GM18499 (cell line): Measurements from ENCODE around the gene ME1.
"Not testable (repeated sequence)": the region's sequence is repeated elsewhere in the genome, so short reads cannot be mapped to it uniquely, and the experiment has no call there.

Experiments
- ATAC-seq: cut with Tn5 transposase; IDR thresholded peaks from one replicate; pipeline ENCODE4 v1.9.1; 2021; ENCODE audit warnings: moderate number of reproducible peaks; ENCODE audit not compliant: insufficient read depth, unreplicated experiment

Gene ME1

DNA sequence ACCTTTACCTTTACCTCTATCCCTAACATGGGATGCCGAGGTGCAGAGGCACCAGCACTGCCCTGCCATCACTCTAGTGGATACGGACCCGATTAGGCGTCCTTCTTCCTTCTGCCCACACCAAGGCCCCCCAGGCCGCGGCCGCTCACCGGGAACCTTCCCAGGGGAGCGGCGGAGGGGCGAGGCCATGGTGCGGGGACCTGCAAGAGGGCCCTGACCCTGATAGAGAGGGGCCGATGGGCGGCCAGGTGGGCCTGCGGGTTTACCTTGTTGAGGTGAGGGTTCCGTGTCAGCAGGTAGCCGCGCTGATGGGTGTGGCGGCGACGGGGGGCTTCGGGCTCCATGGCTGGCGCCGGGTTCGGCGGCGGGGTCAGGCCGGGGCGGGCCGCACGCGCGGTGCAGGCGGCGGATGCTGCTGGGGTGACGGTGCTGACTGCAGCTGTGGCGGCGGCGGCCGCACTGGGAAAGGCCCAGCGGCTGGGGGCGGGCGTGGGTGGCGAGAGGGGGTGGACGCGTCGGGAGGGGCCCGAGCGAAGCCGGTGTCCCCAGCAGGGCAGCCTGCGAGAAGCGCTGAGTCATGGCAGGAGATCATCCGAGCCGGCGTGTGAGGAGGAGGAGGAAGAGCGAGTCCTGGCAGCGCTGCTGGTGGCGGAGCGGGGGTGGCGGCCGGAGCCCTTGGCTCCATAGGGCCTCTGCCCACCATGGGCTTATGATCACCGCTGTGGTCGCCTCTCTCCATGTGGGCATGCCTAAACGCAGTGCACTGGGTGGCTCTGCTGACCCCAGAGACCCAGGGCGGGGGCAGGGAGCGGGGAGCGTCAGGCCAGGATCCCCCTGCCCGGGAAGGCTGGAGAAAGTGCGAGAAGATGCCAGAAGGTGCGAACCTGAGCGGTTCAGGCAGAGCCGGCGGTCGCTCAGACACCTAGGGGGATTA, at the start of gene ME1:
Gene ME1 (minus strand): TSS at position 441 of the 934 bp plus-strand sequence. CDS start 97 bp downstream, at position 344.
- peak; percentile 34 for ATAC-seq

DNA sequence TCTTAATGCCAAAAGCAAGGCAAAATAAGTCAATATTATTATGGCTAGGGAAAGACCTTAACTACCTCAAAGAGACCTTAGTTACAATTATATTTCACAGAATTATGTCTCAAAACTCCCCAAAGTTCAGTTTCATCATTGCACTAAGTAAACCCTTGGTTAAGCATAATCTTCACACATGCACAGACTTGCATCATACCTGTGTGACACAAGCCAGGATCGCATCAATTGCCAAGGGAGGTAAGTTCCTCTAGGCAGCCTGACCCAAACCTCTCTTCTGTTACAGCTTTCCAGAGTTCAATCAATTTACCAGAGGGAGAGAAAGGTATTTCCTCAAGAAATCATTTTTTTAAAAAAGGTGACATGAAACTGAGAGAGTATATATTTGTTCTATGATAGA, 49.6 kb upstream of the ME1 start:
- no peak for ATAC-seq

DNA sequence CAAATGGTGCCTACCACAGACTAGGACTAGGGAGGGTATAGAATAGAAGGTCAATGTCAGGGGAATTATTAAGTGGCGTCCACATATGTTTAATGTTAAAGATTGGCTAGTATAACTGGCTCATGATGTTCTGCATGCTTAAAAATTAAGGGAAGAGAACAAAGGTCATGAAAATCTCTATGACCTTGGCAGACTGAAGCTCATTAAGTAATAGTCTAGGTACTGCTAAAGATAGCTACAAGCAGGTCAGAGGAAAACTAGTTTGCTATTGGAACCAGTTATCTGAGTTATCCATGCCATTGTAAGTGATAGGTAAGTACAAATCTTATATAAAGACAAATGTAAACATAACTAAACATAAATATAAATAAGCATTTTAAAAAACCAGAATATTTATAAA, 48.5 kb upstream of the ME1 start:
- ATAC-seq = no peak

DNA sequence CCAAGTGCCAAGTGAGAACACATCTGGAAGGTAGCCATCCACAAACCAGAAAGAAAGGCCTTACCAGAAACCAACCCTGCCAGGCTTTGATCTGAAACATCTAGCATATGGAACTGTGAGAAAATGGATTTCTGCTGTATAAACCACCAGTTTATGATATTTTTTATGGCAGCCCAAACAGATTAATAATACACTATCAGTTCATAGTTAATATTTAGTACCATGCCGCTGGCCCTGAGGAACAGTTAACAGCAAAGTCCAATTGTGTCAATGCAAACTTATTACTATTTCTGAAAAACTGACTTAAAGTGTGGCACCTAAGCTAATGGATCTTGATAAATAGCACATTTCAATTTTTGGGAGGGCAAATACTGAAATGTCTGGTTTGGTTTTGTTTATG, 46.1 kb upstream of the ME1 start:
- no peak for ATAC-seq

DNA sequence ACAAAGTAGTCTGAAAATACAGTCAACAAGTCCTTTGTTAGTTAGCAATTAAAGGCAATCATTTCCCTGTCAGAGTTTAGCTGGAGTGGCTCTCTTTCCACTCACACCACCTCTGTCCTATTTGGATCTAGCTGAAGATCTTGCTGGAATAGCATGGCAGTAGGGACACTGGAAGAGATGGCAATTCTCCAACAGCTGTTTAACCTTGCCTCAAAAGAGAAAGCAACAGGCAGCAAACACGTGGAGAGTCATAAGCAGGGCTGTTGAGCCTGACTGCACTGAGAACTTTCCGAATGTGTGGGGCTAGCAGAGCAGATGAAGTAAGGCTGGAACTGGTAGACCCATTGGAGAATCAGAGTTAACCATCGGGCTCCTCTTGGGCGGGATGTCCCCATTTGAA, 43.5 kb upstream of the ME1 start:
- ATAC-seq = no peak

DNA sequence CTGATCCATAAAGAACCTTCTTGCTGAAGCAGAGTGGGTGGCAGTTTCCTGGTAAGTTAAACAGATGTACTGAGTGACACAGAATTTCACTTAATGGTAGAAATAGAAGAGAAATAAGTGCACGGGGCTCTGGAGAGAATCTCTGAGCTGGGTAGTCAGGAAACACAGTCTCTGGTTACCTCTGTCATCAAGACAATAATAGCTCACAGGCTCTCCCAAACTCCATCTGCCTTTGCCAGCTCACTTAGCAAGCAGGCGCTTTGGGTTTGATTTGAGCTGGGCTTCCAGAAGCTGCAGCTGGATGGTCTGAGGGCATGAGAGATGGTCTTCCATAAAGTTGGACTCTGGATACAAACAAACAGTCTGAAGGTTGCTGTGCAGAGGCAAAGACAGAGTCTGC, 41.9 kb upstream of the ME1 start:
- no peak for ATAC-seq

DNA sequence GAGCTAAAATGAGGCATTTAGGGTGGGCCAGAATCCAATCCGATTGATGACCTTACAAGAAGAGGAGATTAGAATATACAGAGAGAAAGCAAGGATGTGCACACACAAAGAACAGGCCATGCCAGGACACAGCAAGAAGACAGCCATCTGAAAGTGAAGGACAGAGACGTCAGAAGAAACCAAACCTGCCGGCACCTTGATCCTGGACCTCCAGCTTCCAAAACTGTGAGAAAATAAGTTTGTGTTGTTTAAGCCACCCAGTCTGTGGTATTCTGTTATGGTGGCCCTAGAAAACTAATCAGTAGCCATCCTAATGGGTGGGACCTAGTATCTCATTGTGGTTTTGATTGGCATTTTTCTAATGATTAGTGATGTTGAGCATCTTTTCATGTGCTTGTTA, 39.7 kb upstream of the ME1 start:
- ATAC-seq = no peak

DNA sequence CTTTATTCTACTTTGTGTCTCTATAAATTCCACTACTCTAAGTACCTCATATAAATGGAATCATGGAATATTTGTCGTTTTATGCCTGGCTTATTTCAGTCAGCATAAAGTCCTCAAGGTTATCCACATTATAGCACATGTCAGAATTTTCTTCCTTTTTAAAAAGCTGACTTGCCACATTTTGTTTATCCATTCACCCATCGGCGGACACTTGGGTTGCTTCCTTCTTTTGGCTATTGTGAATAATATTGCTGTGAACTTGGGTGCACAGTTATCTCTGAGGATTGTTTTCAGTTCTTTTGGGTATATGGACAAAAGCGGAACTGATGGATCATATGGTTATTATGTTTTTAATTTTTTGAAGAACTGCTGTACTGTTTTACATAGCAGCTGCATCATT, 39.1 kb upstream of the ME1 start:
- ATAC-seq = no peak

DNA sequence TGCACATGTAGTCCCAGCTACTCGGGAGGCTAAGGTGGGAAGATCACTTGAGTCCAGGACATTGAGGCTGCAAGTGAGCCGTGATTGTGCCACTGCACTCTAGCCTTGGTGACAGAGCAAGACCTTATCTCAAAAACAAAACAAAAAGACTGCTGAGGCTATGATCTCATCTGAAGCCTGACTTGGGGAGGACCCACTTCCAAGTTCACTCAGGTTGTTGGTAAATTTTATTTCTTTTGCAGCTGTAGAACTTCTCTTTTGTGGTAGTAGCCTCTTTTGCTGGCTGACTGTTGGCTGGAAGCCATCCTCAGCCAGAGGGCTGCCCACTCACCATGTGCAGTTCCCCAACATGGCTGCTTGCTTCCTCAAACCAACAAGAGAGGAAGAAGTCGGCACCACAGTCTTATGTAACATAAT, 36.8 kb upstream of the ME1 start:
- ATAC-seq = no peak

DNA sequence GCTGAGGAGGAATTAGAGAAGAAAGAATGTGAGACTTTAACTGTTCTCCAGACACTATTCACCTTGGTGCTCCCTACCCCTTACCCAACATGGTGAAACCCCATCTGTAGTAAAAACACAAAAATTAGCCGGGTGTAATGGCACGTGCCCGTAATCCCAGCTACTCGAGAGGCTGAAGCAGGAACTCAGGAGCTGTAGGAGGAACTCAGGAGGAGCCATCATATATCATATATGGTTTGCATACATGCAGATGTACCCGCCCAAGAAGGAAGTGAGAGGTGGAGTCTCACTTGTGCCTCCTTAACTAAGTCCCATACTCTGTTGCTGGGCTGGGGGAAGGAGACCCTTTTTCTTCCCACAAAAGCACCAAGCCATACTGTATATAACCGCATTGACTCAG, 35.5 kb upstream of the ME1 start:
- no peak for ATAC-seq

DNA sequence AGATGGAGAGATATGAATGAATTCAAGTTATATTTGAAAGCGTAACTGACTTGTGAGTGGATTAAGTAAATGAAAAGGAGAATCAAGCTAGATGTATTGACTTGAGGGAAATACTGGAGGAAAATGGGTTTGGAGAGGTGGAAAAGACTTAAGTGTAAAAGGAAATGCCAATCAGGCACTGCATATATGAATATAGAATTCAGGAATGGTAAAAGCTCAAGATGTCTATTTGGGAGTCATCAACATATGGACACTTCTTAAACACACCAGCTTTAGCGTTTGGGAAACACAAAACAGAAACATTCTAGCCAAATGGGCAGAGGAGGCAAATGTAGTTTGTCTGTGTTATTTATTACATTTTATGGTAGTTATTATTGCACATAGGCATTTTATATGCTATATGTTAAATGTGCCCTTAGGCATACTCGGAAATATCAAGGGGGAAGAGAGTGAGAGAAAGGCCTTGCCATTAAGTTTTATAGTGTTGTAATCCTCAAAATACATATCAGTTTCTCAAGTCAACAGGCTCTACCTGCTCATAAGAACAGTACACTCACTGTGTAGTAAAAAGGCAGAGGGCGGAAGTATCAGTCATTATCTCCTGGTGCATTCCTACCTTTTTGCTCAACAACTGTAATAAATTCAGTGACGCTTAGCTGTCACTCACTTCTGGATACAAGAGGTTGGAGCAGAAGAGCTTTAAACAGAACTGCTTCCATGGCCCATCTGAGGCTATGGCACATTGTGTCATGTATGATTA, 33.7 kb upstream of the ME1 start:
- ATAC-seq = no peak

DNA sequence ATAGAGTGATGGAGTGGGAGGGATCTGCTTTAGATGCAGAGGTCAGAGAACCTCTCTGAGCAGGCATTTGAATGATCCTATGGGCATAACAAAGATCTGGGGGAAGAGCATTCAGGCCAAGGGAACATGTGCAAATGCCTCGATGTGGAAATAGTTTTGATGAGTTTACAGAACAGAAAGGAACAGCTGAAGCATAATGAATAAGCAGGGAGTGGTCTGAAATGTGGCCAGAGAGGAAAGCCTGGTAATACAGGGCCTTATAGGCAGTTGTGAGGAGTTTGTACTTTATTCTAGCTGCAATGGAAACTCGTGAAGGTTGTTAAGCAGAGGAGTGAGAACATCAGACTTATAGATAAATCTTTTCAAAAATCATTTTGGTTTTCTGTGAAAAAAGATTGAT, 33.0 kb upstream of the ME1 start:
- ATAC-seq = no peak

DNA sequence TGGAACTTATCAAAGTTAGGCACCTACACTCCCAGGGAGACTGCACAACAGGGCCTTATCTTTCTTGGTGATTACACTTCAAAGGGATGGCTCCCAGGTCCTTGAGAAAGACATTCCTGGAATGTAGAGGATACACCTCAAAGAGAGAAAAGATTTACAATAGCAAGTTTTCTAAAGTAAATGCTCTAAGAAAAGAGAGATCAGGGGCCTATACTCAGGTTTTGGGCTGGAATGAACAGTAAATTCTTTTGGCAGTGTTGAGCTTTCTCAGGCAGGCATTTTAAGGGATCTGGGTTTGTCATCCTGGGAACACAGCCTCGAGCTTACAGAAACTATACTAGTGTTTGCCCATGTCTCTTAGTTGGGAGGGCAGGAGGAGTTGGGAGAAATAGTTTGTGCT, 31.7 kb upstream of the ME1 start:
- no peak for ATAC-seq

DNA sequence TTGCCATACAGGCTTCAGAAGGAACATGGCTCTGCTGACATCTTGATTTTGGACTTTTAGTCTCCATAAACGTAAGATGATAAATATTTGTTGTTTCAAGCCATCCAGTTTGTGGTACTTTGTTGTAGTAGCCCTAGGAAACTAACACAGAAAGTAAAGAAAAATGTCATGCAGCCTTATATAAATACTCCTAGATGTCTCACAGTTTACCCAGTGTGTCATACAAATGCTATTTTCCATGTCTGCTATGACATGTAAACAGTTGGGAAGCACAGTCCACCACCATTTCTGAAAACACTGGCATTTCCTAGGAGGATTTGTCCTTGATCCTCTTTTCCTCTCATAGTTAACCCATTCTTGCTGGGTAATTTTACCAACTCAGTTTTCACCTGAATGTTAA, 30.6 kb upstream of the ME1 start:
- no peak for ATAC-seq

DNA sequence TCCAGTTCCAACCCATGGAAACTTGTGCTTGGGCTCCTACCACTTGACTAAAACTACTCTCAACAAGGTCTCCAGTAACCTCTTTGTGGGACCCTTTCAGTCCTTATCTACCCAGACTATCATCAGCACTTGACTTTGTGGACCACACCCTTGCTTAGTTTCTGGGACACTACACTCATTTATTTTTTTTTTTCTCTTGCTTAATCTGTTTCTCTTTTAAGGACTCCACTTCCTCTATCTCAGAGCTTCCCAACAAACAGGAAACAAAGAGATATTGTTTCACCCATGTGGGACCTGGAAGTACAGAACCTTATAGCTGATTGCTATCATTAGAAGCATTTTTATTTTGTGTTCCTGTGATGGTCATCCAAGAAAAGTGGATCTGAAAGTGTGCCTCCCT, 28.8 kb upstream of the ME1 start:
- no peak for ATAC-seq

DNA sequence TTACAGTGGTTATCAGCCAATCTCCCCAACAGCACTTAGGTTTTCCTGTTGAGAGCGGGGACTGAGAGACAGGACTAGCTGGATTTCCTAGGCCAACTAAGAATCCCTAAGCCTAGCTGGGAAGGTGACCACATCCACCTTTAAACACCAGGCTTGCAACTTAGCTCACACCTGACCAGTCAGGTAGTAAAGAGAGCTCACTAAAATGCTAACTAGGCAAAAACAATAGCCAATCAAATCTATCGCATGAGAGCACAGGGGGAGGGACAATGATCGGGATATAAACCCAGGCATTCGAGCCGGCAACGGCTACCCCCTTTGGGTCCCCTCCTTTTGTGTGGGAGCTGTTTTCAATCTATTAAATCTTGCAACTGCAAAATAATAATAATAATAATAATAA, 19.2 kb upstream of the ME1 start:
- not testable (repeated sequence) for ATAC-seq

DNA sequence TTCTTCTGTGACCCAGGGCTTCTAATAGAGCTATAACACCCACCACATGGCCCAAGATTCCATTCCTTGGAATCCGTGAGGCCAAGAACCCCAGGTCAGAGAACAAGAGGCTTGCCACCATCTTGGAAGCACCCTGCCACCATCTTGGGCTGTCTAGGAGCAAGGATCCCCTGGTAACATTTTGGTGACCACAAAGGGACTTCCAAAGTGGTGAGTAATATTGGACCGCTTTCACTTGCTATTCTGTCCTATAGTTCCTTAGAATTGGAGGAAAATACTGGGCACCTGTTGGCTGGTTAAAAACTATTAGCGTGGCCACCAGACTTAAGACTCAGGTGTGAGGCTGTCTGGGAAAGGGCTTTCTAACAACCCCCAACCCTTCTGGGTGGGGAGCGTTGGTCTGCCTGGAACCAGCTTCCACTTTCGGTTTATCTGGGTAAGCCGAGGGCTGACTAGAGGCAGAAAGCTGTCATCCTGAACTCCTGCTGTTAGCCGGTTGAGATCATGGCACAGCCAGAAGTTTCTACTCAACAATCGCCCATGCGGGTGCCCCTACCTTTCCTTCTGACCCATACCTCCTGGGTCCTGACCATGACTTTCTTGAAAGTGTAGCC, 13.3 kb upstream of the ME1 start:
- ATAC-seq = not testable (repeated sequence)

DNA sequence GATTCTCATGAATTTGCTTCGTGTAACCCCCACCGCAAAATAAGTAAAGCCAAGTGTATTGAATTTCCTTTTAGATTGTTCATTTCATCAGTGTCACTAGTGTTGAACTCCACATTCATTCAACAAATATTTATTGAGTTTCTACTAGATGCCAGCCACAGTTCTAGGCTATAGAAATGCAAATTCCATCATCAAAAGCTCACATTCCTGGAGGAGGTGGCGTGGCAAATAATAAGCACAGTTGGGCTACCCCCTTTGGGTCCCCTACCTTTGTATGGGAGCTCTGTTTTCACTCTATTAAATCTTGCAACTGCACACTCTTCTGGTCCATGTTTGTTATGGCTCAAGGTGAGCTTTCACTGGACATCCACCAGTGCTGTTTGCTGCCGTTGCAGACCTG, 12.7 kb upstream of the ME1 start:
- no peak for ATAC-seq

DNA sequence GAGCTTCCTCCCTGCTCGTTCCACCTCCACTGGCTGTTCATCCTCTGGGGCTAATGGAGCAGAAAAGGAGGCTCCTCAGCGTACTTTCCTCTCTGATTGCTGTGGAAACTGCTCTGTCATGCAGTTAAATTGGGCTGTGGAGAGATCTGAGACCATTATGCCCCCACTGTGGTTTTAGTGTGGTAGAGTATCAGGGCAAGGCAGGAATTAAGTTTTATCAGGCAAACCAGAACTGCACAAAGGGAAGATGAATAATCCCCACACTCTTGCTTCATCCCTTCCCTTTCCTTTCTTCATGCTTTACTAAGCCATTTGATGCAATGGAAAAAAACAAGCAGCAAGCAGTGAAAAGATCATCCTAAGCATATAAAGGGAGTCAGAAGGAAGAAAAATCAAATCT, 11.9 kb upstream of the ME1 start:
- ATAC-seq = no peak

DNA sequence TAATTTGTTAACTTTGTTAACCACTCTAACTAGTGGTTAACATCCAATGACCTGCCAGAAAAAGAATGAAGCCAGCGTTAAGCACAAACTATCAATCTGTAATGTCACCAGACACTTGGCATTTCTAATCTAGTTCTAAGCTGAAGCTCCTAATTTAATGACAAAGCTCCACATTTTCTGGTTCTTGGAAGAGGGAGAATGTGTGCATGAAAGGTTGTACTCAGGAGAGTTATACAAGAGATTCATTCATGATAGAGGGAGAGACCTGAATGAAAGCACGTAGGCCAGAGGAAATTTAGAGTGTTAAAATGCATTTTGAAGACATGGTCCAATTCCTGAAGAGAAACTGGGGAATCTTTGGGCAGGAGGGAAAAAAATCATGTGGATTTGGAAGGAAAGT, 8.3 kb upstream of the ME1 start:
- ATAC-seq = no peak

DNA sequence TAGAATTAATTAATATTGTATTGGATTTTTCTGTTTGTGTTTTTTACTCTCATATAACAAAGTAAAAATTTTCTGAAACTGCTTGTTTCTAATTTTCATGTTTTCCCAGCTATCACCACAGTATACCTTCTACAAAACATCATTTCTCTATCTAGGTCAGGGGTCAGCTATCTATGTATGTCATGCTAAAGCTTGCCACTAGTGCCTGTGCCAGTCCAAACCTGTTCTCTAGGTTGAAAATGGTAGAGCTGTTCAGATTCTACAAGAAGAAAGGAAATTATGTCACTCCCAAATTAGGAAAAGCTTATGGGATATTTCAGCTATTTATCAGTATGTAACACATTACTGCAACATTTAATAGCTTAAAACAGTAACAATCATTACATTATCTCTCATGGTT, 5.8 kb upstream of the ME1 start:
- no peak for ATAC-seq
